ENCODE results near the gene IL32. TPM values are rescaled to one million over a fixed set of nuclear protein-coding genes. Genes with fewer than 3 reads are reported as not detected.
A peak's percentile ranks its signal among the peaks of the same experiment; 100 is the strongest.

The IL32 gene
- total RNA-seq (2014; rRNA removed; shearing (Covaris generic)), result 2.3 TPM in 1 of 2 replicates, not detected in the other
- polyA plus RNA-seq (2016; fragmentation: Nextera tagmentation; extraction: Ambion mirVana), result 6.1 and 7.7 TPM in 2 replicates
- long read RNA-seq, partial matches to known transcripts, result 0 of 1 reads
- long read RNA-seq, other reads (novel, unspliced or antisense), result 0 of 1 reads

- H3K79me2 ChIP-seq (replicated peaks; ENCODE audit: insufficient read depth), result no peaks in the 10 kb centered on the region
- TF ChIP-seq REST (IDR thresholded peaks at IDR 0.05; ENCODE audit: unreplicated experiment) (no peak), JUNB (IDR thresholded peaks at IDR 0.05; ENCODE audit: unreplicated experiment) (no peak), CTCF (conservative IDR thresholded peaks at IDR 0.05; ENCODE audit: low read depth in 2 of 2) (no peak), ZNF114 (CRISPR knock-in tag; IDR thresholded peaks at IDR 0.05) (no peak), ZNF331 (CRISPR knock-in tag; IDR thresholded peaks at IDR 0.05; ENCODE audit: low read depth) (no peak), CREB1 (CRISPR knock-in tag; IDR thresholded peaks at IDR 0.05; ENCODE audit: low read depth) (no peak), ZNF462 (CRISPR knock-in tag; IDR thresholded peaks at IDR 0.05) (no peak), ETS1 (IDR thresholded peaks at IDR 0.05) (no peak), EZH2 (IDR thresholded peaks at IDR 0.05; ENCODE audit: low read depth, unreplicated experiment) (no peak), NANOG (IDR thresholded peaks at IDR 0.05; ENCODE audit: borderline replicate concordance) (no peak), STAT1 (IDR thresholded peaks at IDR 0.05; ENCODE audit: unreplicated experiment) (no peak)
- H2AFZ ChIP-seq, result peak within 1 kb of the TSS; percentile 76; the same call in 1 of the 2 replicates
- peaks cover 25% of the 10 kb centered on the region for H3K27me3 Mint-ChIP-seq (ENCODE audit: insufficient read depth, low read depth, poor library complexity)
- no peak within 1 kb of the TSS for H3K27ac ChIP-seq (ENCODE audit: low read depth)
- ATAC-seq, result peak; percentile 16
- no peaks in the 10 kb centered on the region for H3K36me3 ChIP-seq (ENCODE audit: insufficient read depth)
- peaks cover 4% of the 10 kb centered on the region; the same call in 1 of the 2 replicates for H3F3A ChIP-seq (replicated peaks; ENCODE audit: low read depth)
- no peak within 1 kb of the TSS for H3K4me3 ChIP-seq
- H3K4me3 Mint-ChIP-seq, result no peak within 1 kb of the TSS; the same call in 2 of the 3 replicates
- H3K4me1 ChIP-seq (ENCODE audit: insufficient read depth), result peaks cover 6% of the 10 kb centered on the region
- no peak for DNase-seq (ENCODE audit: low spot score)
- peaks cover 24% of the 10 kb centered on the region for H3K4me1 Mint-ChIP-seq
- H3K36me3 Mint-ChIP-seq (ENCODE audit: low read depth), result no peaks in the 10 kb centered on the region; the same call in 2 of the 3 replicates
- no peak within 1 kb of the TSS for H3K27ac Mint-ChIP-seq
- H3K9me3 Mint-ChIP-seq, result no peaks in the 10 kb centered on the region; the same call in 2 of the 3 replicates
- 0 out of 2 replicates have a peak, but pooled peaks cover 4% of the 10 kb centered on the region for H3K27me3 ChIP-seq (ENCODE audit: insufficient read depth)
- no peak within 1 kb of the TSS for H3K4me2 ChIP-seq
- H4K20me1 ChIP-seq (replicated peaks; ENCODE audit: insufficient read depth), result no peaks in the 10 kb centered on the region
- no peaks in the 10 kb centered on the region for H3K9me2 ChIP-seq (ENCODE audit: insufficient read depth)
Measured at GRCh38 chr16:3065069-3065741, at the start of gene IL32. Gene IL32, plus strand, starts transcription at chr16:3065640. Its CDS starts 172 bp downstream, at chr16:3065812.

Data from GM23338 (cell line).